ENCODE results near the gene ASB3. TPM values are rescaled to one million over a fixed set of nuclear protein-coding genes. Genes with fewer than 3 reads are reported as not detected.

Gene ASB3
- total RNA-seq, 4 donors from 2014 or later, result 7.0 to 14.7 (median 8.6) TPM

DNA sequence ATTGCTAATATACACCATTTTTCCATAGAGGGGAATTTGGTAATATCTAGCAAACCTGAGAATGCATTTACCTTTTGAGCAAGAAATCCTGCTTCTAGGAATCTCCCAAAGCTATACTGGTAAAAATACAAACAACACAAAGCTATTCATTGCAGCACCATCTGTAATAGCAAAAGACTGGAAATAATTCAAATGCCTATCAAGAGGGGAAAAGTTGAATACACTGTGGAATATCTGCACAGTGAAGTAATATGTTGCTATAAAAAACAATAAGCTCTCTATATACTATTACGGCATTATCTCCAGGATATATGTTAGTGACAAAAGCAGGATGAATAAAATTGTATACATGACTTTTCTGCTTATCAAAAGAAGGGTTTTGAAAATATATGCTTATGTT, 131.5 kb downstream of the ASB3 start:
- Histone ChIP-seq H3K9me3 (no peaks in the 10 kb centered on the region), H3K36me3 (no peaks in the 10 kb centered on the region), H3K27ac (no peak overlapping the region), H3K4me1 (no peaks in the 10 kb centered on the region), H3K27me3 (no peaks in the 10 kb centered on the region), H3K4me3 (no peak overlapping the region)
- TF ChIP-seq, protein P1, sequence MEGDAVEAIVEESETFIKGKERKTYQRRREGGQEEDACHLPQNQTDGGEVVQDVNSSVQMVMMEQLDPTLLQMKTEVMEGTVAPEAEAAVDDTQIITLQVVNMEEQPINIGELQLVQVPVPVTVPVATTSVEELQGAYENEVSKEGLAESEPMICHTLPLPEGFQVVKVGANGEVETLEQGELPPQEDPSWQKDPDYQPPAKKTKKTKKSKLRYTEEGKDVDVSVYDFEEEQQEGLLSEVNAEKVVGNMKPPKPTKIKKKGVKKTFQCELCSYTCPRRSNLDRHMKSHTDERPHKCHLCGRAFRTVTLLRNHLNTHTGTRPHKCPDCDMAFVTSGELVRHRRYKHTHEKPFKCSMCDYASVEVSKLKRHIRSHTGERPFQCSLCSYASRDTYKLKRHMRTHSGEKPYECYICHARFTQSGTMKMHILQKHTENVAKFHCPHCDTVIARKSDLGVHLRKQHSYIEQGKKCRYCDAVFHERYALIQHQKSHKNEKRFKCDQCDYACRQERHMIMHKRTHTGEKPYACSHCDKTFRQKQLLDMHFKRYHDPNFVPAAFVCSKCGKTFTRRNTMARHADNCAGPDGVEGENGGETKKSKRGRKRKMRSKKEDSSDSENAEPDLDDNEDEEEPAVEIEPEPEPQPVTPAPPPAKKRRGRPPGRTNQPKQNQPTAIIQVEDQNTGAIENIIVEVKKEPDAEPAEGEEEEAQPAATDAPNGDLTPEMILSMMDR (IDR thresholded peaks at IDR 0.05), result no peak
- no peak for TF ChIP-seq POLR2A (IDR thresholded peaks at IDR 0.05)
- WGBS, 2 donors, result 76 to 81% methylated on average over 1 of the region's 1 CpG
- DNase-seq, result no peak
- intact Hi-C loops (cut with DNase I), result no loop called here

DNA sequence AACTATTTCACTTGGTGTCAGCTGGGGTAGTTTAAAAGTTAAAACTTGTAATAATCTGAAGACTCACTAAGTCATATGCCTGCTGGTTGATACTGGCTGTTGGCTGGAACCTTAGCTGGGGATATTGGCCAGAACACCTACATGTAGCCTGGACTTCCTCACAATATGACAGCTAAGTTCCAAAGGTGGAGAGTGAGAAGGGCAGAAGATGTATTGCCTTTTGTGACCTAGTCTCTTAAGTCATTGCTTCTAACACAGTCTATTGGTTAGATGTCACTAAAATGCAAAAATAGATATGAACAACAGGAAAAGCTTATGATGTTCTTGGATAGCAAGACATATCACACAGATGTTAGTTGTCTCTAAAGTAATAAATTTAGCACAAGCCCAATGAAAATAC, 132.4 kb downstream of the ASB3 start:
- TF ChIP-seq, protein P1 (IDR thresholded peaks at IDR 0.05), result no peak
- no peak for TF ChIP-seq POLR2A (IDR thresholded peaks at IDR 0.05)
- Histone ChIP-seq H3K36me3 (no peaks in the 10 kb centered on the region), H3K27me3 (no peaks in the 10 kb centered on the region), H3K9me3 (no peaks in the 10 kb centered on the region), H3K27ac (no peak overlapping the region), H3K4me3 (no peak overlapping the region), H3K4me1 (no peaks in the 10 kb centered on the region)
- DNase-seq, result no peak
- intact Hi-C loops (cut with DNase I), result no loop called here

DNA sequence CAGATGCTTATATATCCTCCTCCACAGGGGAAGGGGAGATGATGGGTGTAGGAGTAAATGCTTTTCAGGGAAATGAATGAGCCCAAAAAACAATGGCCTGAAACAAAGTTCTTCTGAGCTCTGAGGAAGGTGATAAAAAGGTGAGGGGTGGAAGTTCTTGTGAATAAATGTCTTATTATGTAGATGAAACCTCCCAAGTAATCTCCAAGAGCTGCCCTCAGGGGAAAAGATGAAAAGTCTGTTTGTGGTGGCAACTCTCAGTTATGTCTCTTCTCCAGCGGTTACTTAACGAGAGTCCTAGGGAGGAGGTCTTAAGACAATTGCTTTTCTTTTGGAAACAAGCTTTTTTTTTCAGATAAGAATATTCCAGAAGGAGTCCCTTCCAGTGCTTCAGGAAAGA, 134.6 kb downstream of the ASB3 start:
- no peak overlapping the region for H3K4me3 ChIP-seq
- no peaks in the 10 kb centered on the region for H3K4me1 ChIP-seq
- 78% methylated on average over 2 of the region's 2 CpGs for WGBS, 2 donors
- H3K27me3 ChIP-seq, result no peaks in the 10 kb centered on the region
- no peak overlapping the region for H3K27ac ChIP-seq
- DNase-seq, result no peak
- intact Hi-C loops (cut with DNase I), result no loop called here
- no peaks in the 10 kb centered on the region for H3K9me3 ChIP-seq
- no peaks in the 10 kb centered on the region for H3K36me3 ChIP-seq
- no peak for TF ChIP-seq POLR2A (IDR thresholded peaks at IDR 0.05)
- TF ChIP-seq, protein P1 (IDR thresholded peaks at IDR 0.05), result no peak

DNA sequence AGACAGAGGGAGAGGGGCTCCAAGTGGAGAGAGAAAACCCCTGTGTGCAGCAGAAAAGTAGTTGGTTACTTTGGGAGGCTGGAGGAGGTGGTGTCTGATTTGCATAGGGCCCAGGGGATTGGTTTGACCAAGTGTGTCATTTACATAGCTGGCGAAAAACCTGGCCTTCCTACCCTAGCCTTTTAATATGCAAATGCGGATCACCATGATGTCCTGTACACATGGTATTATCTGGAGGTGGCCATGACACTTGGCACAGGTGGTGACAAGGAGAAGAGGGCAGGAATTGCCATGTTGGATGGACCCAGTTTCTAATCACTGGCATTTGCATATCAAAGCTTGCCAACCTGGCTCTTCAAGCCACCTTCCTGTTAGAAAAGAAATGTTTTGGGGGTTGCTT, 140.0 kb downstream of the ASB3 start:
- 91 to 94% methylated on average over 2 of the region's 2 CpGs for WGBS, 2 donors
- no peak overlapping the region for H3K27ac ChIP-seq

DNA sequence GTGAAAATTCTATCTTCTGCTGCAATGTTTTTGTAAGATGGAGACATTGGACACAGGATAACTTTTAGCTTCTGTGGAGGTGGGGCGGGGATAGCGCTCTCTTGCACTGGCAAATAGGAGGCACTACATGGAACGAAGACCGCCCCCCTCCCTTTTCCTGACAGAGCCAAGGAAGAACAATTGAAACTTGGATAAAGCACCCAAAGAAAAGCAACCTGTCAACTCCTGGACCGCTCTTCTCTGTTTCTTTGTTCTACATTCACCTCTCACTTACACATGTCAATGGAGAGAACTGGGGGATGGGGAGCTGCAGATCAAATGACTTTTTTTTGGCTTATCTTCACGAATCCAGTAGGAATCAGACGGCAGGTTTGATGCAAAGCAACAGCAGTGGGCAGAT, 145.5 kb downstream of the ASB3 start:
- no peak for TF ChIP-seq POLR2A (IDR thresholded peaks at IDR 0.05)
- TF ChIP-seq, protein P1 (IDR thresholded peaks at IDR 0.05), result no peak
- Histone ChIP-seq H3K36me3 (no peaks in the 10 kb centered on the region), H3K4me1 (no peaks in the 10 kb centered on the region), H3K27ac (no peak overlapping the region), H3K27me3 (no peaks in the 10 kb centered on the region), H3K9me3 (no peaks in the 10 kb centered on the region), H3K4me3 (no peak overlapping the region)
- no peak for DNase-seq
- intact Hi-C loops (cut with DNase I), result no loop called here
- 73 to 74% methylated on average over 6 to 7 of the region's 7 CpGs for WGBS, 2 donors

More for the DNA sequence above, 140.0 kb downstream of the ASB3 start:
- no peaks in the 10 kb centered on the region for H3K36me3 ChIP-seq
- no peaks in the 10 kb centered on the region for H3K4me1 ChIP-seq
- no peak overlapping the region for H3K4me3 ChIP-seq
- H3K27me3 ChIP-seq, result no peaks in the 10 kb centered on the region
- DNase-seq, result no peak
- TF ChIP-seq, protein P1 (IDR thresholded peaks at IDR 0.05), result no peak
- TF ChIP-seq POLR2A (IDR thresholded peaks at IDR 0.05), result no peak
- intact Hi-C loops (cut with DNase I), result no loop called here
- no peaks in the 10 kb centered on the region for H3K9me3 ChIP-seq
